HG02938 (cell line): ENCODE results near the gene SERPINB5.

Experiments
- ATAC-seq: cut with Tn5 transposase; IDR thresholded peaks from one replicate; pipeline ENCODE4 v1.9.1; 2021; ENCODE audit warnings: mild to moderate bottlenecking, moderate library complexity; ENCODE audit not compliant: unreplicated experiment

The SERPINB5 gene

DNA sequence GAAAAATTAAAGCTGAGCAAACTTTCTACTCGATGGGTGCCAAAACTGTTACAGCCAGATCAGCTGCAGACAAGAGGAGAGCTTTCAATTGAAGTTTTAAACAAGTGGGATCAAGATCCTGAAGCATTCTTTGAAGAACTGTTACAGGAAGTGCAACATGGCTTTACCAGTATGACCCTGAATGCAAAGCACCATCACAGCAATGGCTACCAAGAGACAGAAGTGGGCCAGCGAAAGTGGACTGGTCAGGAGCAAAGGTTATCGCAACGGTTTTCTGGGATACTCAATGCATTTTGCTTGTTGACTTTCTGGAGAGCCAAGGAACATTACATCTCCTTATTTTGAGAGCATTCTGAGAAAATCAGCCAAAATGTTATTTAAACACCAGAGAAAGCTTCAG is 9.1 kb upstream of the SERPINB5 start:
- ATAC-seq: no peak

DNA sequence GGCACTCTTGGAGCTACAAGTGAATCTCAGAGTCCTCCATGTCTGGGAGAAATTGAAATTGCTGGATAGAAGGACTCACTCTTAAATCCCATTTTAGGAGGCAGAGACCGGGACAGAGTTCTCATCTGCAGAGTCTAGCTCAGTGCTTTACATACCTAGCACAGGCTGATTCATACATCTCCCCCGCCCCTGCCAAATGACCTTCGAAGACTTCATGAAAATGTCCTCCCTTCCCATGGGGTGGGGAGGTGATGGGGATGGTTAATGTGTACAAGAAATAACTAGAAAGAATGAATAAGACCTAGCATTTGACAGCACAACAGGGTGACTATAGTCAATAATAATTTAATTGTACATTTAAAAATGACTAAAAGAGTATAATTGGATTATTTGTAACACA is 8.2 kb upstream of the SERPINB5 start:
- no peak for ATAC-seq

DNA sequence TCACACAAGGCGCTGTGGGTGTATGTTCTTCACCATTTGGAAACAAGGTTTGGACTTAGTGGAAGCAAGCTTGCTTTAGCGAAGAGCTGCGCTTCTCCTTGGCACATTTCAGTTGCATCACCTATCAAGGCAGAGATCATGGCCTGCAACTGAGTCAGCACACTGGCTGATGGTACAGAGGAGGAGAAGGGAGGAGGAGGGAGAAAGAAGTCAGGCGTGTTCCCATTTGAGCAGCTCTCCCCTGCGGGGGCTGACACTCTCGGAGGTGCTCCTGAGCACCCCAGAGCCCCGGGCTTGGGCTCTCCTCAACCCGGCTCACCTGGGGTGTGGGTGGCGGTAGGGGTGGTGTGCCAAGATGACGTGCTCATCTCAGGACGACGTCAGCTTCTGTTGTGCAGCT is 6.0 kb upstream of the SERPINB5 start:
- ATAC-seq: no peak

DNA sequence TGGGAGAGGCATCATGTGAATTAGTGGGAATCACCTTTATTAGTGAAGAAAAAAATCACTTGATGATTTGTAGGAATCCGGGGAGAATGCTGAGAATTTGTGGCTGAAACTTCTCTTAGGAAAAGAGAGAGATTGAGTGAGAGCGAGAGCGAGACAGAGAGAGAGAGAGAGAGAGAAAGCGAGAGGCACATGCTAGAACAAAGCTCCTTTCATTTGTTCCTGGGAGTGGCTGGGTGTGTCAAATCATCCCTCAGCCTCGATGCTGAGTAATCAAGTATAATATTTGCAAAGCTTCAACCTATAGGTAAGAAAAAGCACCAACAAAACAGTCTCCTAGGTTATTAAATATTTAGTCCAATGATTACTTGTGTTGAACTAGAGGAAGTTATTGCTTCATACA is 4.4 kb upstream of the SERPINB5 start:
- no peak for ATAC-seq

DNA sequence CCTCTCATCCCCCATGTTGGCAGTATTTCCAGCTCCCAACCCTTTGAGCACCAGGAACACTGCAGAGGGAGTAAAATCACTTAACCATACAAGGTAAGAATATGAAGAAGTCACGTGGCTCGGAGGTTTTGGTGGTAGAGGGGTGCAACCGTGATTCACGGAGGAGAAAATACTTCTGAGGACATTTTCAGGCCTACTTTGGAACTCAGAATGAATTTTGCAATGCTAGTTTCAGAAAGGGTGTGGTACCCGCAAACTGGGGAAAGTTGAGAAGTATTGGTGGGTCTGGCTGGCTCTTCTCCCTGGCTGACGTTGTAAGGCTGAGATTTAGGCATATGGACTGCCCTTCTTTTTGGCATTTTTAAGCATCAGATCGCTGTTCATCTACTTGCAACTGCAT is 442 bp downstream of the SERPINB5 start:
- ATAC-seq: no peak

DNA sequence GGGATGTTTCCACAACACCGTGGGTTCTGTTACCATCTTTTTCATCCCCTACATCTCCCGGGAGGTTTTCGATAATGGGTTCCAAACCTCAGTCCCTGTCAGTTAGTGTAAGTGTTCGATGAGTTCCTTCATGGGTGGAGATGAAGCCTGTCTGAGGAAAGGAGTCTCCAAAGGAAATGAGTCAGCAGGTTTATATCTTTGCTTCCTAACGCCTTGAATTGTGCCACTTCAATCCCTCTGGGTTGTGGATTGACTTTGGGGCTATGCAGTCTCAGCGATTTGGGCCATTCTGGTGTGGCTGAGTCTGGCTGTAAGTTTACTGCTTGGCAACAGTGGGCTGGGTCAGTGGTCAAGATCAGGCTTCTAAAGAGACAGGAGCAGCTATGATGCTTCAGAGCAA is 1.2 kb downstream of the SERPINB5 start:
- no peak for ATAC-seq

DNA sequence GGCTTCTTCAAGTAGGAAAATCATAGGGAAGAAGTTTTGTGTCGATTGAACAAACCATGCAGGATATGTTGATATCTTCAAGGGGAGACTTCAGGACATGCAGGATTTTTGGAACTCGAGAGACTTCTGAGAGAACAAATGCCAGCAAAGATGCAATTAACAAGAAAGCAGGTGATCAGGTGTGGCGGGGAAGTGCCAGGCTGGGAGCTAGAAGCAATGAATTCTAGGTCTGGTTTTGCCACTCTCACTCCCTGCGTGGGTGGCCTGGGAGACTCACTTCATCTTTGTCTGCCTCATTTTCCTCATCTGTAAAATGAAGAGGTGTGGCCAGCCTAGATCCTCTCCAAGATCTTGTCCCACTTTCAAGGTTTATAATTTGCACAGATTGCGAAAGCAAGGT is 3.1 kb downstream of the SERPINB5 start:
- no peak for ATAC-seq

DNA sequence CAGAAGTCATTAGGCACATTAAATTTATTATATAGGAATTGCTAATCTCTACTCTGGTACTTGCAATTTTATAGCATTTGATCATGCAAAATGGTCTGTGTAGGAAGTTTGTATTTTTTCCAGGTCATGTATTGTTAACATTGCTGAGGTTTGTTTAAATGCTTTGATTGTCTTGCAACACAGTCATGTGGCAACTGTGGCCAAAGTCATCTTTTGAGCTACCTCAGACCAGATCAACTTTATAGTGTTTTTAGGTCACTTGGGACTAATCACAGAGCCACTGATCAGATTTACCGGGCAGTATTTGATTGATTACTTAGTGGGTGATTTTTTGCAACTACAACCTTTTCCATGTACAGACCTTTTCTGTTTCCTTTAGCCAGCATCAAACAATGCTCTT is 3.7 kb downstream of the SERPINB5 start:
- ATAC-seq: no peak

DNA sequence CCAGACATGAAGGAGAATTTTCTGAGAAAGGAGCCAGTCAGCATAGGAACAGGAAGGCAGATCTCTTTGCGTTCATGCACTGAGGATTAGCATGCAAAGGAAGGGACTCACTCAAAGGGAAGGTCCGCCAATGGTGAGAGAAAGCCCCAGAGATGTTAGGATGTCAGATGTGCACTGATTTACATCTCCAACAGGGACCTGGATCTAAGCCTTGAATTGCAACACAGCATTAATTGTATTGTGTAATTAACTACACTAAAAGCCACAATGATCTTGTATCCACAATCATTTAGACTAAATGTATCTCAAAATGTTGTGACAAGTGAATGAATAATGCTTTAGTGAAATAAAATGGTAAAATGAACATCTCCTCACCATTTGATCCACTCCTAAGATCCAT is 4.2 kb downstream of the SERPINB5 start:
- no peak for ATAC-seq

DNA sequence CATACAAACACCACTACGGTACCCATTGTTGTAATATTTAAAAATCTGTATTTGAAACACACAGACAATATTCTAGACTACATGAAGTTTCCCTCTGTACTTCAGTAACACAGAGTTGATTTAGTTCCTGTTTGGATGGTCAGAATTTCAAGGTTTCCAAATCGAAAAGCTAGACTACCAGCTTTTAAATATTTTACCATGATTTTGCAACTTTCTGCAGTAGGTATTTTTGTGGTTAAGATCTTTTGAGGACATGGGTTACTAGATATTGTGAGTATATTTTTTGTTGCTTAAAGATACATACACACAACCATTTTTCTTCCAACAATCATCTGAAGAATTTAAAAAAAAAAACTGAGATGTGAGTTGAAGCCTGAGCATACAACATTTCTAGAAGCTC is 10.9 kb downstream of the SERPINB5 start:
- ATAC-seq: no peak

DNA sequence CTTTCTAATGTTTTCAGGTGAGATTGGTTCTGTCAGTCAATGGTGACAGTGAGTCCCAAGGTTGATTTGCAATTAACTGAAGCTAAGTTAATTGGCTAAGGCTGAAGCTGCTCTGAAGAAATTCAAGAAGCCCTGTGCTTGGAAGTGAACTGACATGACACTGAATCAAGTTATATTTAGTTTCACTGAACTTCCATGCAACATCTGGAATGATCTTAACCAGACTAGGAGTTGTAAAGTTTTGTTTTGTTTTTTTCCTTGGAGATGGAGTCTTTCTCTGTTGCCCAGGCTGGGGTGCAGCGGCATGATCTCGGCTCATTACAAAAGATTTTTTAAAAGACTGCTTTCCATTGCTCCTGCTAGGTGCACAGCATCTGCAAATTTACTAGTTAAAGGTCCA is 11.4 kb downstream of the SERPINB5 start:
- ATAC-seq: no peak

DNA sequence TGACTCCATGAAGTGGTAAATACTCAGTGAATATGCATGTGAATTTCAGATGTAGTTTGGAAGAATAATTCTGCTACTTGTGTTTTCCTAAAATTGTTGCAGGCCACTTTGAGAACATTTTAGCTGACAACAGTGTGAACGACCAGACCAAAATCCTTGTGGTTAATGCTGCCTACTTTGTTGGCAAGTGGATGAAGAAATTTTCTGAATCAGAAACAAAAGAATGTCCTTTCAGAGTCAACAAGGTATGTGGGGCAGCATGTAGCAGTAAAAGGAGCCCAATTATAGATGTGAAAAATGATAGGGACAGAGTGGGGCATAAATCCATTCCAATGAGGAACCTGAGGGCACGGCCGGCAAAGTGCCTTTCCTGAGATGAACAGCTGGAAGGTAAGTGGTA is 16.1 kb downstream of the SERPINB5 start:
- ATAC-seq: no peak

DNA sequence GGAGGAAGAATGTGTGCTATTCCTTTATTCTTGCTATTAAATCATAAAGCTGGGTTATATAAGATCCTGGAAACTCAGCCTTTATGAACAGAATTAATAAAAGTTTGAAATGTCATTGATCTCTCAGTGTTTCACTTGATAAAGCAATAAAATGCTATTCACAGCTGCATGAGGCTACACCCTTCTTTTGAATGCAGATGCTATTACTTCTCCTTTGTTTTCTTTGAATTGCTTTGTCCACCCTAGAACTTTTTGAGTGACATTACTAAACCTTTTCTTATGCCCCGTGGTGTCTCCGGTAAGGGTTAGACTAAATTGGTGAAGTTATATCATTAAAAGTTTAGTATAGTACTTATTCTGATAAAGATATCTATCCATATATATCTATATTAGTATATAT is 18.9 kb downstream of the SERPINB5 start:
- no peak for ATAC-seq

DNA sequence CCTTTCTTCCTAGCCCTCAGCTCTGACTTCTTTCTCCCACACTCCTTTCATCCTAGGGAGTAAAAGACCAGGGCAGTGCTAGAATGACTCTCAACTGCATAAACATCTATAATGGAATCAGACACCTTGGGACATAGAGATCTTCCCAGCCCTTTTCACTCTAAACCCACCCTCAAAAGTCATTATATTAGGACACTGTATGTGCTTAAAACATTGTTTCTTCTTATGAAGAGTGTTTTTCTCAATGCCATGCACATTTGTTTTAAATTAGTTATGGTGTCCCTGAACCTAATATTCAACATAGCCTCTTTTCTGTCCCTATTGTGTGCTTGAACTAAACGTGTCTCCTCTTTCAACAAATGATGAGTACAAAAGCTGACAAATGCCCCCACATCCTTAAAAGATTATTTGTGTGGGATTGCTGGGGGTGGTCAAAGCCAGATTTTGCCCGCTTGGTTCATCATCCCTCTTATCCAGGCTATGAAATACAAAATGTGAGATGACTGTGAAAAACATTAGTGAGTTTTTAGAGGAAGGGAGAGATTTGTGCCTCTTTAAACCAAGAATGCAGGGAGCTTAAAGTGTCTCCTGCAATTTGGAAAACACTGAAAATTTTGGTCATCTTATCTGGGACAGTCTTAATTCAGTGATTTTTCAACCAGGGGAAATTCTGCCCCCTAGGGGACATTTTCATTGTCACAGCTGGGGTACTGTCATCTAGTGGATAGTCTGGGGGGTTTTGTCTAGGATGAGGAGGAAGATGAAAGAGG is 29.0 kb downstream of the SERPINB5 start:
- ATAC-seq: peak; percentile 65

DNA sequence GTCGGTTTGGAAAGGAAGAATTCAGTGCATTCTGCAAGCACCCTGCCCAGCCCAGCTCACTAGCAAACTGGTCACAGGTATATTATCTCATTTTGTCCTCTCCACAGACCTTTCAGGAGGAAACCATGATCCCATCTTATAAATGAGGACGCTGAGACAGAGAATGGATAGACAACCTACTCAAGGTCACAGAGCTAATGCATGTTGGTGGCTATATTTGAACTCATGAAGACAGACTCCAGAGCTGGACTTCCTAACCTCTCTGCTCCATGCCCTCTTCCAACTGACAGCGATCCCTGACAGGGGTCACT is 29.5 kb downstream of the SERPINB5 start:
- ATAC-seq: no peak

DNA sequence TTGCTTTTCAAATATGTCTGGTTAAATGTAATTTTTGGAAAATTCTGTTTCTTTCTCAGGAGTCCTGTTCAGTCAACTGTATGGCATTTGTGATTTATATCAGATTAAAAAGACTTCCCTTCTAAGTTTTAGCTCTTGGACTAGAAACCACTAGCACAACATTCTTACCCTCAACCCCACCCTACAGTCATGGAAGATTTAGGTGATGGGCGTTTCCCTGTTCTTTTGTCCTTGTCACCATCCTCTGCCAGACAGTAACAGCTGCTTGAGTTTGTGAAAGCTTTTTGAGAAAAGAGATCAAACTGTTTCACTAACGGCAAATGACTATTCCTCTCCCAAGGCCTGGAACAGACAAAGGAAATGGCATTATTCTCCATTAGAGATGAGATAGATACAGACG is 31.8 kb downstream of the SERPINB5 start:
- no peak for ATAC-seq

DNA sequence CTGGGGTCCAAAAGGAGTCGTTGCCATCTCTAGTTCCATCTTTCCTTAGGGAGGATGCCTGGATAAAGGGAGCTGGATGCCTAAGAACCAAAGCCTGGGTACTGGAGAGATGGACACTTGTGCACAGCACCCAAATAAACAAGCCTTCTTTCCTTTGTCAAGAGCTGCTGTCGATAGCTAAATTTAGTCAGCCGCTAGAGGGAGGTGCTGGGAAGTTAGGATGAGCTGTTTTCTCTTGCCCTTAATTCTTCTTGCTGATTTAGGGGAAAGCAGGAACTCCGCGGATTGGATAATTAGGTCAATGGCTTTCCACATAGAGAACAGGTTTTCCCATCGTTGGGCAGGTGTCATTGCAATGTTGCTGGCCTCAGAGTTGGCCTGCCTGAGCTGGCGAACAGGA is 34.5 kb downstream of the SERPINB5 start:
- no peak for ATAC-seq

DNA sequence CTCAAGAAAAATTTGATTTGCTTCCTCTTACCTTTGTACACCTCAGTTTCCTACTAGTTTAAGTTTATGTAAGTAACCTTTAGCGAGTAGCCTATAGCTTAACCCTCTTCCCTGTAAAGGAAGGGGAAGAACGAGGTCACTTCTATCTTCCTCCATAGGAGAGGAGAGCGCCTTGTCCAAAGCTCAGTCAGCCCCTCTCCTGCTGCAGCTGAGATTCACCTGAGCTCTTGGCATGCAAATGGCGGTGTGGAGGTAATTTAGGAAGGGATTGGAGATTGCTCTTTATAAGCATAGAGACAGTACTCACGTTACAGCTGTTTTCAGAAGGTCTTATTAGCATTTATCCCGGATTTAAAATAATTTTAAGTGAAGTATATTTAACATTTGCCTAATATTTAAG is 37.6 kb downstream of the SERPINB5 start:
- no peak for ATAC-seq

DNA sequence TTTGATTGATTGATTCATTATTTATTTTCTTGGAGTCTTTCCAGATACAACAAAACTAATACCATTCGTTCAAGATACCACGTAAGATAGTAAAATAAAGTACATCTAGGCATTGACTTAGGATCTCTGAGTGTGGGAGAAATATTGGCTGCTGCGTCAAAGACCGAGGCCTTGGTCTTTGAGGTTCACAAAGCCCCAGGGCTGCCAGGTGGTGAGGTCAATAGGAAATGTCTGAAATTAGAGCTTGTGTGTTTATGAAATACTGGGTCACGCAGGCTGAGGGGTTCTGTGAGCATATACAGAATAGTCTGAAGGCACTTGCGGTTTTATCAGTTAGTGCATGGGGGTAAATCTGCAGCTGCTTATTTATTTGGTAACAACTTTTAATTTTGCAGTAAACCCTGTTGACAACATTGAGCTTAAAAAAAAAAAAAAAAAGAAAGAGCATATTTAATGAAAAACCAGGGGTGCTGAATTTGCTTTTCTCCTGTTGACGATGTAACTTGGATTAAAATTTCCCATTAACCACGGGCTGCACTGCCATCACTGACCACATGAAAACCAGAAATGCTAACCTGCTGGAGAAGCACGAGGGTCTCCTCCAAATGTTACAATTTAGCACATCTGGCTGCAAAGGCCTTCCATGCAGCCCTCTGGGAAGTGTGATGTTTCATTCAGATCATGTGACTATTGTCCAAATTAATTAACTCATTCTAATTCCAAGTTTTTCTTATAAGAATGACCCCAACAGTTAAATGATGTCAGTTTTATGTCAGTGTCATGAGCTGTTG is 38.3 kb downstream of the SERPINB5 start:
- no peak for ATAC-seq

DNA sequence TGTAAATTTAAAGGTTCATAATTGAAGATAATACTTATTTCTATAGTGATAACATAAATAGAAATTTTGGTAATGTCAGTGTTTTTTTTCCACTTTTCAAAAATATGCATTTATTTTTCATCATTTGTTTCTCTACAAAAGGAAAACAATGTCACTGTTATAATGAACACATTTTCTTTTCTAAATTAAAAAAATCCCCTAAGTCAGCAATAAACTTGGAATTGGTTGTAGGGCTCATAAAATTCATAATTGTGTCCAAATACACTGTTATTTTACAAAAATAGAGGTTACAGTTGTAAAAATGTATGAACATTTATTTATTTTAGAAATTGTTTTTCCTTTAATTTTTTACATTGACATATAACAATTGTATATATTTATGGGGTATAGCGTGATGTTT is 39.0 kb downstream of the SERPINB5 start:
- ATAC-seq: no peak

DNA sequence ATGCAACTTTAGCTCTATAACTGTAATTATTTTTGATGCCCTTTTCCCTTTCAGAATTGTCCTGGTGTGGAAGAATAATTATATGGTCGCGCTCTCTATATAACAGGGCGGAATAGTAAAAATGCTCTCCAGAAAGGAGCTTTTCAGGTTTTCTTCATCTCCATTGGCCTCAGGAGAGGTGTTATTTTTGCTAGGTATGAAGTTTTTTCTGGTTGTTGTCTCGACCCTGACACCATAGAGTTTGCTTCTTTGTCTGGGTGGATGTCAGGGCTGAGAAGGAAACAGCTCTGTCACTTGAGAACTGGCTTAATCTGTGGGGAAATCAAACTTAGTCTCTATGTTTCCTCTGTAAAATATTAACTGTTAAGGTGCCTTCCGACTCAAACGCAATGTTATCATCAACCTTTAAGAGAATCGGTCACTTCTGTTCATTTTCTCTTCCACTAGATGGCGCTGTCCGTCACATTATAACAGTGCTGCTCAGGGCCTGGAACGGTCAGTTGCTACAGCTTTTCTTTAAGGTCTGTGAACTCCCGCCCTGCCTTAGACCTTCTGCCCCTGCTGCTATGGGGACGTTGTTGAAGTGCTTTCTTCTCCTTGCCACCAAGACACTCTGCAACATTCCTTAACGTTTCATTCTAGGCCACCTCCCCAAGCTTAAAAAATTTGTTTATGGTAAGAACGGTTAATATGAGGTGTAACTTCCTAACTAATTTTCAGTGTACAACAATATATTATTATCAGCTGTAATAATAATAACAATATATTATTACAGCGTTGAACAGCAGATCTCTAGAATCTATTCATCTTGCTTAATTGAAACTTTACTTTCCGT is 41.6 kb downstream of the SERPINB5 start:
- peak; percentile 95 for ATAC-seq
